K562 (cell line): Measurements from ENCODE around the gene PRUNE1. TPM values are rescaled to one million over a fixed set of nuclear protein-coding genes. Genes with fewer than 3 reads are reported as not detected.
A peak's percentile ranks its signal among the peaks of the same experiment; 100 is the strongest.

Experiments used
- ARID1B ChIP-seq: fragments of 450-650 bp; IDR thresholded peaks from 2 replicates; pipeline ENCODE4 v1.6.1; 2016; ENCODE audit warnings: antibody characterized with exemption, mild to moderate bottlenecking, inconsistent platforms
- COPS2 ChIP-seq: fragments of 450-650 bp; conservative IDR thresholded peaks from 2 replicates; pipeline ENCODE4 v1.6.1; 2016; ENCODE audit warnings: mild to moderate bottlenecking, moderate library complexity
- CREBBP ChIP-seq: IDR thresholded peaks from one replicate; pipeline ENCODE4 v1.6.1; 2012; ENCODE audit warnings: low read depth, mild to moderate bottlenecking, control low read depth, inconsistent platforms, low read length
- FOXK1 ChIP-seq: sonication (generic); formaldehyde crosslinking; IDR thresholded peaks from 2 replicates; pipeline ENCODE4 v1.8.0; 2022; ENCODE audit warnings: missing genetic modification reagents, mild to moderate bottlenecking, borderline replicate concordance
- GABPA ChIP-seq: fragments of 200-800 bp; sonication (Bioruptor generic); conservative IDR thresholded peaks from 2 replicates; pipeline ENCODE4 v1.6.1; 2016; ENCODE audit warnings: low read depth, missing genetic modification characterization, missing compliant biosample characterization
- GATA2 ChIP-seq: sonication (generic); formaldehyde crosslinking; IDR thresholded peaks from 2 replicates; pipeline ENCODE4 v1.4.0; 2020; ENCODE audit warnings: mild to moderate bottlenecking, missing genetic modification reagents
- ILF3 ChIP-seq: fragments of 450-650 bp; IDR thresholded peaks from 2 replicates; pipeline ENCODE4 v1.6.1; 2018; ENCODE audit warnings: antibody characterized with exemption, mild to moderate bottlenecking, moderate library complexity, borderline replicate concordance
- NCOR1 ChIP-seq: fragments of 450-650 bp; IDR thresholded peaks from 2 replicates; pipeline ENCODE4 v1.6.1; 2016; ENCODE audit warnings: mild to moderate bottlenecking, moderate library complexity
- PCBP2 ChIP-seq: fragments of 200-400 bp; formaldehyde crosslinking; IDR thresholded peaks from 2 replicates; pipeline ENCODE4 v1.6.1; 2018; ENCODE audit warnings: low read length, low read depth, mild to moderate bottlenecking, moderate library complexity; ENCODE audit not compliant: poor library complexity, severe bottlenecking
- ZNF165 ChIP-seq: fragments of 250-450 bp; sonication (Bioruptor Pico); IDR thresholded peaks from 2 replicates; pipeline ENCODE4 v1.4.0; 2020; ENCODE audit warnings: borderline replicate concordance
- ZNF253 ChIP-seq: fragments of 250-450 bp; sonication (Bioruptor Pico); conservative IDR thresholded peaks from 2 replicates; pipeline ENCODE4 v1.6.1; 2021; ENCODE audit warnings: mild to moderate bottlenecking
- ZNF324 ChIP-seq: fragments of 250-450 bp; sonication (Bioruptor Pico); IDR thresholded peaks from 2 replicates; pipeline ENCODE4 v1.4.0; 2020; ENCODE audit warnings: mild to moderate bottlenecking
- ZNF507 ChIP-seq: conservative IDR thresholded peaks from 2 replicates; pipeline ENCODE4 v1.6.1; 2017; ENCODE audit warnings: missing genetic modification characterization, missing compliant biosample characterization
- ZNF696 ChIP-seq: fragments of 250-450 bp; sonication (Bioruptor Pico); conservative IDR thresholded peaks from 2 replicates; pipeline ENCODE4 v1.4.0; 2020; ENCODE audit warnings: mild to moderate bottlenecking, moderate library complexity
- ZNF830 ChIP-seq: fragments of 250-450 bp; sonication (Bioruptor Pico); IDR thresholded peaks from 2 replicates; pipeline ENCODE4 v1.5.0; 2021; ENCODE audit warnings: mild to moderate bottlenecking
- ZSCAN29 ChIP-seq: fragments of 450-650 bp; IDR thresholded peaks from 2 replicates; pipeline ENCODE4 v1.6.1; 2017
- polyA plus RNA-seq, 8 experiments: library from polyadenylated mRNA; depleted of rRNA in 4 of 8; stranded (reverse) in 5 of 8; unstranded in 3 of 8; fragments of >200 nt; fragmentation: Nextera tagmentation in 2 of 8; fragmentation: Illumina TruSeq in 1 of 8; extraction: Ambion mirVana in 2 of 8; extraction: Trizol in 1 of 8; gene quantifications; 2 replicates each; pipeline versions ENCODE4 v1.2.1 to v1.2.3, GENCODE V29; 2011 to 2014; ENCODE audit warnings: inconsistent platforms in 1 of 8, missing spikeins in 1 of 8
- total RNA-seq, 7 experiments: library from RNA; depleted of rRNA in 6 of 7; stranded (reverse); fragments of >200 nt in 6 of 7; fragmentation: Illumina TruSeq in 2 of 7; extraction: Trizol in 2 of 7; gene quantifications; 2 replicates each; pipeline versions ENCODE4 v1.2.1 to v1.2.3, GENCODE V29; 2011 to 2021; ENCODE audit warnings: low replicate concordance in 1 of 7
- TF ChIP-seq, protein P1 (sequence below): sonication (generic); formaldehyde crosslinking; IDR thresholded peaks from 2 replicates; pipeline ENCODE4 v1.8.0; 2022; ENCODE audit warnings: missing genetic modification reagents, mild to moderate bottlenecking, borderline replicate concordance
- TF ChIP-seq, protein P2 (sequence below): sonication (generic); formaldehyde crosslinking; IDR thresholded peaks from 2 replicates; pipeline ENCODE4 v1.8.1; 2023; ENCODE audit warnings: mild to moderate bottlenecking, missing genetic modification reagents
- TF ChIP-seq, protein P3 (sequence below), 3 experiments: fragments of 200-800 bp in 1 of 3; fragments of 250-450 bp in 1 of 3; fragments of 450-650 bp in 1 of 3; sonication (Bioruptor Pico) in 1 of 3; sonication (Bioruptor generic) in 1 of 3; formaldehyde crosslinking in 1 of 3; IDR thresholded peaks; 2 replicates each; pipeline versions ENCODE4 v1.6.1 to v1.8.0; 2016 to 2022; ENCODE audit warnings: mild to moderate bottlenecking in 2 of 3, missing genetic modification characterization in 2 of 3, missing compliant biosample characterization in 1 of 3, moderate library complexity in 1 of 3
- TF ChIP-seq, protein P4 (sequence below): fragments of 450-650 bp; IDR thresholded peaks from one replicate; pipeline ENCODE4 v1.6.1; 2018; ENCODE audit warnings: mild to moderate bottlenecking, moderate library complexity; ENCODE audit not compliant: partially characterized antibody

The PRUNE1 gene
- total and polyA plus RNA-seq, 9 of the 15 experiments (the other 6 are each of a cell fraction or from before 2014, with no cell fraction given) = 16.7 to 48.3 (median 26.2) TPM

DNA sequence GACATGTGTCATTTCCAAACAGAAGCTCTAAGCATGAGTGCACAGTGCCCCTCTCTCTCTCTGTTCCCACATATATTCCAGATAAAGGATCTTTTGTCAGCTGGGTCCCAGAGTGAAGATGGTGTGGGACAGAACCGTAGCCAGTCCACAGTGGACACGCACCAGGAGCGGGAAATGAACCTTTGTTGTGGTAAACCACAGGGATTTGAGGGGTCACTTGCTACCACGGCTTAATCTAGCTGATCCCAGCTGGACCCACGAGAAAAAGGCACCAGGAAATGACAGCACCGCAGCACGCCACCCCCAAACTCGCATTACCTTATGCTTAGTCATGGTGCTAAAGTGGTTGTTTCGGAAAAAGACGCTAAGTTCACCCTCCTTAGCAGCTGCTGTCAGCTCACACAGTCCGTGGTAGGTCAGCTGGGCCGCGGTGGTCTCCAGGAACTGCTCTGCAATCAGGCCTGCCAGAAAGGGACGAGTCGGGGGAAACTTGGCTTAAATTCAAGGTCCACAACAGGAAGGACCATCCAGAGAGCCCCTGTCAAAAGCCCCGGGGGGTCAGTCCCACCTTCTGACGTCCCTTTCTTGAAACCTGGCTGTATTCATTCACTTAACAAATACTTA is 9.1 kb upstream of the PRUNE1 start (continued):
- TF ChIP-seq ILF3 (no peak), ZNF696 (CRISPR knock-in tag) (no peak), ZNF507 (tag) (no peak), COPS2 (no peak), FOXK1 (CRISPR knock-in tag) (no peak), ZNF165 (no peak), ARID1B (peak; percentile 82), ZSCAN29 (no peak), ZNF324 (CRISPR knock-in tag) (no peak), GABPA (tag) (peak; percentile 62), NCOR1 (no peak; the same call in 1 of the 2 replicates), ZNF253 (no peak), CREBBP (no peak), PCBP2 (no peak), ZNF830 (no peak), GATA2 (CRISPR knock-in tag) (no peak)
- TF ChIP-seq, protein P1, sequence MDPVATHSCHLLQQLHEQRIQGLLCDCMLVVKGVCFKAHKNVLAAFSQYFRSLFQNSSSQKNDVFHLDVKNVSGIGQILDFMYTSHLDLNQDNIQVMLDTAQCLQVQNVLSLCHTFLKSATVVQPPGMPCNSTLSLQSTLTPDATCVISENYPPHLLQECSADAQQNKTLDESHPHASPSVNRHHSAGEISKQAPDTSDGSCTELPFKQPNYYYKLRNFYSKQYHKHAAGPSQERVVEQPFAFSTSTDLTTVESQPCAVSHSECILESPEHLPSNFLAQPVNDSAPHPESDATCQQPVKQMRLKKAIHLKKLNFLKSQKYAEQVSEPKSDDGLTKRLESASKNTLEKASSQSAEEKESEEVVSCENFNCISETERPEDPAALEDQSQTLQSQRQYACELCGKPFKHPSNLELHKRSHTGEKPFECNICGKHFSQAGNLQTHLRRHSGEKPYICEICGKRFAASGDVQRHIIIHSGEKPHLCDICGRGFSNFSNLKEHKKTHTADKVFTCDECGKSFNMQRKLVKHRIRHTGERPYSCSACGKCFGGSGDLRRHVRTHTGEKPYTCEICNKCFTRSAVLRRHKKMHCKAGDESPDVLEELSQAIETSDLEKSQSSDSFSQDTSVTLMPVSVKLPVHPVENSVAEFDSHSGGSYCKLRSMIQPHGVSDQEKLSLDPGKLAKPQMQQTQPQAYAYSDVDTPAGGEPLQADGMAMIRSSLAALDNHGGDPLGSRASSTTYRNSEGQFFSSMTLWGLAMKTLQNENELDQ (CRISPR knock-in tag) = no peak
- TF ChIP-seq, protein P2, sequence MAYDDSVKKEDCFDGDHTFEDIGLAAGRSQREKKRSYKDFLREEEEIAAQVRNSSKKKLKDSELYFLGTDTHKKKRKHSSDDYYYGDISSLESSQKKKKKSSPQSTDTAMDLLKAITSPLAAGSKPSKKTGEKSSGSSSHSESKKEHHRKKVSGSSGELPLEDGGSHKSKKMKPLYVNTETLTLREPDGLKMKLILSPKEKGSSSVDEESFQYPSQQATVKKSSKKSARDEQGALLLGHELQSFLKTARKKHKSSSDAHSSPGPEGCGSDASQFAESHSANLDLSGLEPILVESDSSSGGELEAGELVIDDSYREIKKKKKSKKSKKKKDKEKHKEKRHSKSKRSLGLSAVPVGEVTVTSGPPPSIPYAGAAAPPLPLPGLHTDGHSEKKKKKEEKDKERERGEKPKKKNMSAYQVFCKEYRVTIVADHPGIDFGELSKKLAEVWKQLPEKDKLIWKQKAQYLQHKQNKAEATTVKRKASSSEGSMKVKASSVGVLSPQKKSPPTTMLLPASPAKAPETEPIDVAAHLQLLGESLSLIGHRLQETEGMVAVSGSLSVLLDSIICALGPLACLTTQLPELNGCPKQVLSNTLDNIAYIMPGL (CRISPR knock-in tag) = no peak
- TF ChIP-seq, protein P3, sequence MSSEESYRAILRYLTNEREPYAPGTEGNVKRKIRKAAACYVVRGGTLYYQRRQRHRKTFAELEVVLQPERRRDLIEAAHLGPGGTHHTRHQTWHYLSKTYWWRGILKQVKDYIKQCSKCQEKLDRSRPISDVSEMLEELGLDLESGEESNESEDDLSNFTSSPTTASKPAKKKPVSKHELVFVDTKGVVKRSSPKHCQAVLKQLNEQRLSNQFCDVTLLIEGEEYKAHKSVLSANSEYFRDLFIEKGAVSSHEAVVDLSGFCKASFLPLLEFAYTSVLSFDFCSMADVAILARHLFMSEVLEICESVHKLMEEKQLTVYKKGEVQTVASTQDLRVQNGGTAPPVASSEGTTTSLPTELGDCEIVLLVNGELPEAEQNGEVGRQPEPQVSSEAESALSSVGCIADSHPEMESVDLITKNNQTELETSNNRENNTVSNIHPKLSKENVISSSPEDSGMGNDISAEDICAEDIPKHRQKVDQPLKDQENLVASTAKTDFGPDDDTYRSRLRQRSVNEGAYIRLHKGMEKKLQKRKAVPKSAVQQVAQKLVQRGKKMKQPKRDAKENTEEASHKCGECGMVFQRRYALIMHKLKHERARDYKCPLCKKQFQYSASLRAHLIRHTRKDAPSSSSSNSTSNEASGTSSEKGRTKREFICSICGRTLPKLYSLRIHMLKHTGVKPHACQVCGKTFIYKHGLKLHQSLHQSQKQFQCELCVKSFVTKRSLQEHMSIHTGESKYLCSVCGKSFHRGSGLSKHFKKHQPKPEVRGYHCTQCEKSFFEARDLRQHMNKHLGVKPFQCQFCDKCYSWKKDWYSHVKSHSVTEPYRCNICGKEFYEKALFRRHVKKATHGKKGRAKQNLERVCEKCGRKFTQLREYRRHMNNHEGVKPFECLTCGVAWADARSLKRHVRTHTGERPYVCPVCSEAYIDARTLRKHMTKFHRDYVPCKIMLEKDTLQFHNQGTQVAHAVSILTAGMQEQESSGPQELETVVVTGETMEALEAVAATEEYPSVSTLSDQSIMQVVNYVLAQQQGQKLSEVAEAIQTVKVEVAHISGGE (CRISPR knock-in tag; IDR thresholded peaks at IDR 0.05) = no peak
- TF ChIP-seq, protein P4, sequence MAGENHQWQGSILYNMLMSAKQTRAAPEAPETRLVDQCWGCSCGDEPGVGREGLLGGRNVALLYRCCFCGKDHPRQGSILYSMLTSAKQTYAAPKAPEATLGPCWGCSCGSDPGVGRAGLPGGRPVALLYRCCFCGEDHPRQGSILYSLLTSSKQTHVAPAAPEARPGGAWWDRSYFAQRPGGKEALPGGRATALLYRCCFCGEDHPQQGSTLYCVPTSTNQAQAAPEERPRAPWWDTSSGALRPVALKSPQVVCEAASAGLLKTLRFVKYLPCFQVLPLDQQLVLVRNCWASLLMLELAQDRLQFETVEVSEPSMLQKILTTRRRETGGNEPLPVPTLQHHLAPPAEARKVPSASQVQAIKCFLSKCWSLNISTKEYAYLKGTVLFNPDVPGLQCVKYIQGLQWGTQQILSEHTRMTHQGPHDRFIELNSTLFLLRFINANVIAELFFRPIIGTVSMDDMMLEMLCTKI = no peak
